SHP77 (cell line): ENCODE measurements around the gene PDCD1.
A peak's percentile ranks its signal among the peaks of the same experiment; 100 is the strongest.
"Not testable (repeated sequence)": the region's sequence is repeated elsewhere in the genome, so short reads cannot be mapped to it uniquely, and the experiment has no call there.

ENCODE experiments used
- DNase-seq, 2 experiments: peaks; one replicate each; lab custom pipeline; 2025; lab: John Stamatoyannopoulos, UW

The PDCD1 gene

GRCh38 chr2:241858206-241859016, at the start of gene PDCD1:
Gene PDCD1, minus strand, starts transcription at chr2:241858894. Its CDS starts 56 bp downstream, at chr2:241858838.
- DNase-seq, result peak in 1 of 2 experiments; percentile 10

- DNase-seq, result not testable (repeated sequence)
Measured at GRCh38 chr2:241907831-241908230, 49.1 kb upstream of the PDCD1 start.

- DNase-seq, result no peak
Measured at GRCh38 chr2:241906826-241907570, 48.3 kb upstream of the PDCD1 start.

- DNase-seq, result not testable (repeated sequence)
Measured at GRCh38 chr2:241906378-241906770, 47.7 kb upstream of the PDCD1 start.

- DNase-seq, result no peak
Measured at GRCh38 chr2:241905716-241906377, 47.2 kb upstream of the PDCD1 start.

GRCh38 chr2:241904791-241905710, 46.4 kb upstream of the PDCD1 start:
- DNase-seq, result no peak

GRCh38 chr2:241904011-241904718, 45.5 kb upstream of the PDCD1 start:
- no peak for DNase-seq

- DNase-seq, result no peak
Measured at GRCh38 chr2:241903121-241904010, 44.7 kb upstream of the PDCD1 start.

GRCh38 chr2:241902357-241902991, 43.8 kb upstream of the PDCD1 start:
- DNase-seq, result no peak

- no peak for DNase-seq
Measured at GRCh38 chr2:241901500-241902351, 43.0 kb upstream of the PDCD1 start.

GRCh38 chr2:241901018-241901380, 42.3 kb upstream of the PDCD1 start:
- no peak for DNase-seq

- DNase-seq, result no peak
Measured at GRCh38 chr2:241900251-241901017, 41.7 kb upstream of the PDCD1 start.

- no peak for DNase-seq
Measured at GRCh38 chr2:241898463-241899270, 40.0 kb upstream of the PDCD1 start.

- DNase-seq, result no peak
Measured at GRCh38 chr2:241897231-241897916, 38.7 kb upstream of the PDCD1 start.

- no peak for DNase-seq
Measured at GRCh38 chr2:241896746-241897201, 38.1 kb upstream of the PDCD1 start.
